ENCODE results near the gene R3HDM4.
"Not testable (repeated sequence)": the region's sequence is repeated elsewhere in the genome, so short reads cannot be mapped to it uniquely, and the experiment has no call there.

Gene R3HDM4

GRCh38 chr19:913080-913748, at the start of gene R3HDM4:
Gene R3HDM4, minus strand, starts transcription at chr19:913219. Its CDS starts 62 bp downstream, at chr19:913157.
- TF ChIP-seq, protein P1, sequence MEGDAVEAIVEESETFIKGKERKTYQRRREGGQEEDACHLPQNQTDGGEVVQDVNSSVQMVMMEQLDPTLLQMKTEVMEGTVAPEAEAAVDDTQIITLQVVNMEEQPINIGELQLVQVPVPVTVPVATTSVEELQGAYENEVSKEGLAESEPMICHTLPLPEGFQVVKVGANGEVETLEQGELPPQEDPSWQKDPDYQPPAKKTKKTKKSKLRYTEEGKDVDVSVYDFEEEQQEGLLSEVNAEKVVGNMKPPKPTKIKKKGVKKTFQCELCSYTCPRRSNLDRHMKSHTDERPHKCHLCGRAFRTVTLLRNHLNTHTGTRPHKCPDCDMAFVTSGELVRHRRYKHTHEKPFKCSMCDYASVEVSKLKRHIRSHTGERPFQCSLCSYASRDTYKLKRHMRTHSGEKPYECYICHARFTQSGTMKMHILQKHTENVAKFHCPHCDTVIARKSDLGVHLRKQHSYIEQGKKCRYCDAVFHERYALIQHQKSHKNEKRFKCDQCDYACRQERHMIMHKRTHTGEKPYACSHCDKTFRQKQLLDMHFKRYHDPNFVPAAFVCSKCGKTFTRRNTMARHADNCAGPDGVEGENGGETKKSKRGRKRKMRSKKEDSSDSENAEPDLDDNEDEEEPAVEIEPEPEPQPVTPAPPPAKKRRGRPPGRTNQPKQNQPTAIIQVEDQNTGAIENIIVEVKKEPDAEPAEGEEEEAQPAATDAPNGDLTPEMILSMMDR (IDR thresholded peaks at IDR 0.05): no peak
- H3K4me1 Mint-ChIP-seq: peaks cover 5% of the 10 kb centered on the region
- H3K27me3 Mint-ChIP-seq (ENCODE audit: low read depth, poor library complexity): peaks cover 22% of the 10 kb centered on the region
- H3K9me3 Mint-ChIP-seq: no peaks in the 10 kb centered on the region
- DNase-seq: peak; percentile 86
- no peak within 1 kb of the TSS for H3K27ac Mint-ChIP-seq
- peak within 1 kb of the TSS; percentile 81 for H3K4me3 Mint-ChIP-seq
- H3K36me3 Mint-ChIP-seq (ENCODE audit: low read depth): peaks cover 5% of the 10 kb centered on the region

GRCh38 chr19:961866-962620, 49.0 kb upstream of the R3HDM4 start:
- no peaks in the 10 kb centered on the region for H3K27me3 Mint-ChIP-seq (ENCODE audit: low read depth, poor library complexity)

DNA sequence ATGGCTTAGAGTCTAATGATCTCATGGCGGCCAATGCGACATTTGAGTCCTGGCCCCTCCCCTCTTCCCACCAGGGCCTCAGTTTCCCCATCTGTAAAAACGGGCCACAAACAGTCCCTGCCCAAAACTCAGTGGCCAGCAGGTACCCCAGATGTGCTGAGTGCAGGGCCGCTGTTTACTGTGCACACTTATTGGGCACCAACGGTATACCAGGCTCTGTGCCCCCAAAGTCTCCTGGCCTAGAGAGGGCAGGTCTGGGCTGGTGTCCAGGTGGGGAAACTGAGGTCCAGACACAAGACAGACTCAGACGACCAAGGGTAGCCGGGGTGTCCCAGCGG, 47.6 kb upstream of the R3HDM4 start:
- Mint-ChIP-seq H3K36me3 (ENCODE audit: low read depth) (peaks cover 34% of the 10 kb centered on the region), H3K27me3 (ENCODE audit: low read depth, poor library complexity) (no peaks in the 10 kb centered on the region), H3K4me3 (no peak overlapping the region), H3K9me3 (peaks cover 7% of the 10 kb centered on the region), H3K27ac (no peak overlapping the region), H3K4me1 (peaks cover 63% of the 10 kb centered on the region)
- TF ChIP-seq, protein P1 (IDR thresholded peaks at IDR 0.05): no peak
- DNase-seq: no peak

More at GRCh38 chr19:961866-962620, 49.0 kb upstream of the R3HDM4 start:
- DNase-seq: no peak
- Mint-ChIP-seq H3K27ac (peak overlapping the region; percentile 71), H3K4me3 (no peak overlapping the region), H3K36me3 (ENCODE audit: low read depth) (peaks cover 49% of the 10 kb centered on the region), H3K9me3 (peaks cover 15% of the 10 kb centered on the region), H3K4me1 (peaks cover 52% of the 10 kb centered on the region)
- TF ChIP-seq, protein P1 (IDR thresholded peaks at IDR 0.05): no peak

- Mint-ChIP-seq H3K27me3 (ENCODE audit: low read depth, poor library complexity) (no peaks in the 10 kb centered on the region), H3K9me3 (peaks cover 3% of the 10 kb centered on the region), H3K4me3 (no peak overlapping the region), H3K36me3 (ENCODE audit: low read depth) (peaks cover 29% of the 10 kb centered on the region), H3K4me1 (peaks cover 66% of the 10 kb centered on the region), H3K27ac (no peak overlapping the region)
- no peak for DNase-seq
- TF ChIP-seq, protein P1 (IDR thresholded peaks at IDR 0.05): no peak
Observed at GRCh38 chr19:960020-960419, 47.0 kb upstream of the R3HDM4 start.

DNA sequence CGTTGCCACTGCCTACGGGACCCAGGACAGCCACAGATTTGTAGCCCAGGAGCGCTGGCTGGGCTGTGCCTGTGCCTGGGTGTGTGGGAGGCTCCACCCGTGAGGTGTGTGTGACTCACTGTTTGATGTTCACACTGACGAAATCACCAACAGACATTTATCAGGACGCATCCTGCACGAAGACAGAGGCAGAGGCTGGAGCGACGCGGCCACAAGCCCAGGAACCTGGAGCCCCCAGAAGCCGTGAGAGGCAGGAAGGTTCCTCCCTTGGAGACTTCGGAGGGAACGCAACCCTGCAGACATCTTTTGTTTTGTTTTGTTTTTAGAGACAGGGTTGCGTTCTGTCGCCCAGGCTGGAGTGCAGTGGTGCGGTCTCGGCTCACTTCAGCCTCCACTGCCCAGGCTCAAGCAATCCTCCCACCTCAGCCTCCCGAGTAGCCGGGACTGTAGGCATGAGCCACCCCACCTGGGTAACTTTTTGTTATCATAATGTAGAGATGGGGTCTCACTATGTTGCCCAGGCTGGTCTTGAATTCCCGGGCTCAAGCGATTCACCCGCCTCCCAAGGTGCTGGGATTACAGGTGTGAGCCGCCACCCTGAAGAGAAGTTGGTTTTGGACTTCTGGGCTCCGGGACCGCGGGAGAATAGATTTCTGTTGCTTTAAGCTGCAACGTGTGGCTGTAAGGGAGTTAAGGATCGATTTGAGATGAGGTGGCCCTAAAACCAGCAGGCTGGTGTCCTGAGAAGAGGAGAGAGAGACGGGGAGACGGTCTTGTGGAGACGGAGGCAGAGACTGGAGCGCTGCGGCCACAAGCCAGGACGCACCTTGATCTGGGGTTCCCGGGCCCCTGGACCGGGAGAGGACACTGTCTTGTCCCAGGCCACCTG, 46.2 kb upstream of the R3HDM4 start:
- TF ChIP-seq, protein P1 (IDR thresholded peaks at IDR 0.05): no peak
- peak overlapping the region; percentile 27 for H3K4me3 Mint-ChIP-seq
- H3K27ac Mint-ChIP-seq: peak overlapping the region; percentile 89

DNA sequence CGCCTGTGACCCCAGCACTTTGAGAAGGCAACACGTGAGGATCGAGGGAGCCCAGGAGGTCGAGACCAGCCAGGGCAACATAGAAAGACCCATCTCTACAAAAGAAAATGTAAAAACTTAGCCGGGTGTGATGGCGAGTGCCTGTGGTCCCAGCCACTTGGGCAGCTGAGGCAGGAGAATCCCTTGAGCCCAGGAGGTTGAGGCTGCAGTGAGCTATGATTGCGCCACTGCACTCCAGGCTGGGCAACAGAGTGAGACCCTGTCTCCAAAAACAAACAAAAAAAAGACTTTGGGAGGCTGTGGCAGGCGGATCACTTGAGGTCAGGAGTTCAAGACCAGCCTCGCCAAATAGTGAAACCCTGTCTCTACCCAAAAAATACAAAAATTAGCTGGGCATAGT, 44.6 kb upstream of the R3HDM4 start:
- Mint-ChIP-seq H3K27ac (peak overlapping the region; percentile 61), H3K4me1 (peaks cover 70% of the 10 kb centered on the region)
- DNase-seq; H3K4me3 Mint-ChIP-seq; H3K27me3 Mint-ChIP-seq (ENCODE audit: low read depth, poor library complexity); H3K36me3 Mint-ChIP-seq (ENCODE audit: low read depth); H3K9me3 Mint-ChIP-seq: not testable (repeated sequence)

More for the DNA sequence above, 46.2 kb upstream of the R3HDM4 start:
- Mint-ChIP-seq H3K9me3 (no peaks in the 10 kb centered on the region), H3K36me3 (ENCODE audit: low read depth) (peaks cover 21% of the 10 kb centered on the region), H3K27me3 (ENCODE audit: low read depth, poor library complexity) (no peaks in the 10 kb centered on the region), H3K4me1 (peaks cover 66% of the 10 kb centered on the region)
- no peak for DNase-seq

Data from nephron progenitor cell (in vitro differentiated cells).